ENCODE results near the gene OR4P4. TPM values are rescaled to one million over a fixed set of nuclear protein-coding genes. Genes with fewer than 3 reads are reported as not detected.

Gene OR4P4
- total RNA-seq, 1 experiment from 2014 or later = not detected

GRCh38 chr11:55661901-55662300, 27.0 kb downstream of the OR4P4 start, which contains the start of gene OR4C6:
OR4C6 (plus strand) TSS chr11:55662201; CDS start chr11:55665167, 2,966 bp downstream.
- Histone ChIP-seq H3K4me3 (ENCODE audit: low read length) (no peak within 1 kb of the TSS), H2AFZ (ENCODE audit: low read length) (no peak within 1 kb of the TSS), H3K9ac (ENCODE audit: low read length) (no peak within 1 kb of the TSS), H3K9me2 (replicated peaks; ENCODE audit: insufficient read depth, low read length) (no peaks in the 10 kb centered on the region), H4K20me1 (ENCODE audit: insufficient read depth, low read depth, low read length) (no peaks in the 10 kb centered on the region), H3K4me2 (ENCODE audit: low read depth, low read length, poor library complexity, severe bottlenecking) (no peak within 1 kb of the TSS), H3K27me3 (ENCODE audit: low read length) (no peaks in the 10 kb centered on the region), H3K27ac (ENCODE audit: low read length) (no peak within 1 kb of the TSS), H3K9me3 (ENCODE audit: low read length) (peaks cover 7% of the 10 kb centered on the region), H3K79me2 (ENCODE audit: low read length) (no peaks in the 10 kb centered on the region), H3K4me1 (ENCODE audit: low read length) (no peaks in the 10 kb centered on the region), H3K36me3 (ENCODE audit: insufficient read depth, low read length) (no peaks in the 10 kb centered on the region)
- no peak for DNase-seq

GRCh38 chr11:55669376-55669775, 34.5 kb downstream of the OR4P4 start:
- Histone ChIP-seq H3K4me3 (ENCODE audit: low read length) (no peak overlapping the region), H3K27me3 (ENCODE audit: low read length) (no peaks in the 10 kb centered on the region), H3K9me2 (replicated peaks; ENCODE audit: insufficient read depth, low read length) (no peaks in the 10 kb centered on the region), H2AFZ (ENCODE audit: low read length) (no peak overlapping the region), H4K20me1 (ENCODE audit: insufficient read depth, low read depth, low read length) (no peaks in the 10 kb centered on the region), H3K27ac (ENCODE audit: low read length) (no peak overlapping the region), H3K79me2 (ENCODE audit: low read length) (no peaks in the 10 kb centered on the region), H3K4me2 (ENCODE audit: low read depth, low read length, poor library complexity, severe bottlenecking) (no peak overlapping the region), H3K4me1 (ENCODE audit: low read length) (no peaks in the 10 kb centered on the region), H3K36me3 (ENCODE audit: insufficient read depth, low read length) (no peaks in the 10 kb centered on the region), H3K9me3 (ENCODE audit: low read length) (peaks cover 3% of the 10 kb centered on the region; the same call in 1 of the 2 replicates), H3K9ac (ENCODE audit: low read length) (no peak overlapping the region)
- no peak for DNase-seq

- peaks cover 9% of the 10 kb centered on the region; the same call in 1 of the 2 replicates for H3K9me3 ChIP-seq (ENCODE audit: low read length)
- no peak for DNase-seq
These were observed 38.9 kb downstream of the OR4P4 start for GRCh38 chr11:55673860-55674259.

More at GRCh38 chr11:55673860-55674259, 38.9 kb downstream of the OR4P4 start:
- no peaks in the 10 kb centered on the region for H3K79me2 ChIP-seq (ENCODE audit: low read length)
- H3K4me3 ChIP-seq (ENCODE audit: low read length) = no peak overlapping the region
- H3K4me1 ChIP-seq (ENCODE audit: low read length) = no peaks in the 10 kb centered on the region
- H3K36me3 ChIP-seq (ENCODE audit: insufficient read depth, low read length) = no peaks in the 10 kb centered on the region
- no peaks in the 10 kb centered on the region for H4K20me1 ChIP-seq (ENCODE audit: insufficient read depth, low read depth, low read length)
- H3K9me2 ChIP-seq (replicated peaks; ENCODE audit: insufficient read depth, low read length) = no peaks in the 10 kb centered on the region
- H3K27ac ChIP-seq (ENCODE audit: low read length) = no peak overlapping the region
- no peak overlapping the region for H3K9ac ChIP-seq (ENCODE audit: low read length)
- no peaks in the 10 kb centered on the region for H3K27me3 ChIP-seq (ENCODE audit: low read length)
- H2AFZ ChIP-seq (ENCODE audit: low read length) = no peak overlapping the region
- H3K4me2 ChIP-seq (ENCODE audit: low read depth, low read length, poor library complexity, severe bottlenecking) = no peak overlapping the region

Other genes starting within 250 kb of the OR4P4 start
- gene OR4C15, start 80.6 kb upstream of the OR4P4 start, total RNA-seq (2014; rRNA removed; shearing (Covaris generic); ENCODE audit: low replicate concordance) = not detected in 2 replicates
- not detected in 2 replicates for gene OR4C16, start 63.0 kb upstream of the OR4P4 start, total RNA-seq (2014; rRNA removed; shearing (Covaris generic); ENCODE audit: low replicate concordance)
- not detected in 2 replicates for gene OR4C11, start 27.5 kb upstream of the OR4P4 start, total RNA-seq (2014; rRNA removed; shearing (Covaris generic); ENCODE audit: low replicate concordance)
- not detected in 2 replicates for gene OR4S2, start 13.2 kb downstream of the OR4P4 start, total RNA-seq (2014; rRNA removed; shearing (Covaris generic); ENCODE audit: low replicate concordance)
- gene OR4C6, start 27.1 kb downstream of the OR4P4 start, total RNA-seq (2014; rRNA removed; shearing (Covaris generic); ENCODE audit: low replicate concordance) = not detected in 2 replicates
- not detected in 2 replicates for gene OR5D13, start 138.3 kb downstream of the OR4P4 start, total RNA-seq (2014; rRNA removed; shearing (Covaris generic); ENCODE audit: low replicate concordance)
- not detected in 2 replicates for gene OR5D14, start 160.4 kb downstream of the OR4P4 start, total RNA-seq (2014; rRNA removed; shearing (Covaris generic); ENCODE audit: low replicate concordance)
- not detected in 2 replicates for gene OR5L1, start 176.3 kb downstream of the OR4P4 start, total RNA-seq (2014; rRNA removed; shearing (Covaris generic); ENCODE audit: low replicate concordance)
- gene OR5D18, start 184.5 kb downstream of the OR4P4 start, total RNA-seq (2014; rRNA removed; shearing (Covaris generic); ENCODE audit: low replicate concordance) = not detected in 2 replicates
- gene OR5L2, start 192.1 kb downstream of the OR4P4 start, total RNA-seq (2014; rRNA removed; shearing (Covaris generic); ENCODE audit: low replicate concordance) = not detected in 2 replicates
- gene OR5D16, start 203.6 kb downstream of the OR4P4 start, total RNA-seq (2014; rRNA removed; shearing (Covaris generic); ENCODE audit: low replicate concordance) = not detected in 2 replicates
- not detected in 2 replicates for gene TRIM51, start 248.2 kb downstream of the OR4P4 start, total RNA-seq (2014; rRNA removed; shearing (Covaris generic); ENCODE audit: low replicate concordance)